Fibroblast of lung (primary cell): ENCODE results near the gene KLC1. TPM values are rescaled to one million over a fixed set of nuclear protein-coding genes. Genes with fewer than 3 reads are reported as not detected.

Source experiments
- DNase-seq, 2 donors: peaks; one replicate each; pipeline versions ENCODE4 v3.0.0 to v3.0.0-alpha.2; 2010; ENCODE audit warnings: low read depth in 2 of 2
- H2AFZ ChIP-seq: 2 replicates; pipeline ENCODE4 v1.5.1; 2012; ENCODE audit warnings: low read length, control low read depth, inconsistent platforms
- H3K27ac ChIP-seq: 2 replicates; pipeline ENCODE4 v1.5.1; 2011; ENCODE audit warnings: low read length, control low read depth; ENCODE audit not compliant: insufficient read depth
- H3K27me3 ChIP-seq: 2 replicates; pipeline ENCODE4 v1.5.1; 2011; ENCODE audit warnings: mild to moderate bottlenecking, low read length; ENCODE audit not compliant: control insufficient read depth, insufficient read depth
- H3K36me3 ChIP-seq: 2 replicates; pipeline ENCODE4 v1.5.1; 2011; ENCODE audit warnings: low read length; ENCODE audit not compliant: control insufficient read depth, insufficient read depth
- H3K4me1 ChIP-seq: 2 replicates; pipeline ENCODE4 v1.5.1; 2011; ENCODE audit warnings: low read length; ENCODE audit not compliant: control insufficient read depth, insufficient read depth; ENCODE audit errors: extremely low read depth
- H3K4me2 ChIP-seq: 2 replicates; pipeline ENCODE4 v1.5.1; 2011; ENCODE audit warnings: low read length, control low read depth; ENCODE audit not compliant: insufficient read depth; ENCODE audit errors: extremely low read depth
- H3K4me3 ChIP-seq, 4 experiments: fragments of 200-600 bp in 1 of 4; sonication (generic) in 1 of 4; replicated peaks in 1 of 4; 2 replicates each; pipeline ENCODE4 v1.5.1; 2011 to 2016; ENCODE audit warnings: low read length in 4 of 4, low read depth in 3 of 4, mild to moderate bottlenecking in 3 of 4, control low read depth in 2 of 4, inconsistent platforms in 1 of 4, mixed read lengths in 1 of 4; ENCODE audit not compliant: insufficient read depth in 1 of 4; ENCODE audit errors: control extremely low read depth in 1 of 4
- H3K79me2 ChIP-seq: 2 replicates; pipeline ENCODE4 v1.5.1; 2012; ENCODE audit warnings: mild to moderate bottlenecking, low read length, inconsistent platforms; ENCODE audit not compliant: control insufficient read depth, insufficient read depth
- H3K9ac ChIP-seq: 2 replicates; pipeline ENCODE4 v1.5.1; 2011; ENCODE audit warnings: mild to moderate bottlenecking, low read length, control low read depth; ENCODE audit not compliant: insufficient read depth
- H3K9me3 ChIP-seq: 2 replicates; pipeline ENCODE4 v1.5.1; 2012; ENCODE audit warnings: low read depth, low read length; ENCODE audit not compliant: control insufficient read depth, insufficient read depth
- H4K20me1 ChIP-seq: 2 replicates; pipeline ENCODE4 v1.5.1; 2011; ENCODE audit warnings: low read length; ENCODE audit not compliant: control insufficient read depth, insufficient read depth; ENCODE audit errors: extremely low read depth
- CTCF ChIP-seq, 2 donors: IDR thresholded peaks in 1 of 2; conservative IDR thresholded peaks in 1 of 2; 1 replicate in 1 of 2; 2 replicates in 1 of 2; pipeline ENCODE4 v1.5.1; 2011 to 2012; ENCODE audit warnings: low read length in 2 of 2, control low read depth in 1 of 2, inconsistent platforms in 1 of 2, low read depth in 1 of 2, mild to moderate bottlenecking in 1 of 2
- EZH2 ChIP-seq: IDR thresholded peaks from 2 replicates; pipeline ENCODE4 v1.5.1; 2012; ENCODE audit warnings: low read length, control low read depth, mild to moderate bottlenecking; ENCODE audit errors: missing control alignments
- polyA plus RNA-seq, 2 donors: library from polyadenylated mRNA; depleted of rRNA in 1 of 2; stranded (reverse) in 1 of 2; unstranded in 1 of 2; fragments of >200 nt; gene quantifications; 2 replicates each; pipeline ENCODE4 v1.2.1, GENCODE V29; 2011 to 2012; ENCODE audit warnings: missing spikeins in 1 of 2
- total RNA-seq: library from RNA; depleted of rRNA; stranded (reverse); fragments of >200 nt; gene quantifications from 2 replicates; pipeline ENCODE4 v1.2.1, GENCODE V29; 2014

KLC1 gene
- total and polyA plus RNA-seq, 2 donors (not counting 1 experiment from before 2014, with no cell fraction given) = 180 to 219 TPM

GRCh38 chr14:103718572-103718971 is 89.6 kb downstream of the KLC1 start:
- no peaks in the 10 kb centered on the region for H4K20me1 ChIP-seq
- H2AFZ ChIP-seq = no peak overlapping the region
- no peak overlapping the region for H3K9ac ChIP-seq
- H3K4me3 ChIP-seq = peak overlapping the region in 2 of 4 experiments; percentile 5 to 22
- no peaks in the 10 kb centered on the region for H3K27me3 ChIP-seq
- TF ChIP-seq CTCF (conservative IDR thresholded peaks at IDR 0.05 in 1 of 2, IDR thresholded peaks at IDR 0.05 in 1 of 2; ENCODE audit: low read depth in 1 of 2, low read length in 2 of 2) (no peak), EZH2 (no peak)
- peak; percentile 86 to 91 for DNase-seq
- H3K27ac ChIP-seq = no peak overlapping the region
- no peaks in the 10 kb centered on the region for H3K9me3 ChIP-seq
- no peaks in the 10 kb centered on the region for H3K36me3 ChIP-seq
- peaks cover 53% of the 10 kb centered on the region for H3K79me2 ChIP-seq
- H3K4me2 ChIP-seq = peak overlapping the region; percentile 58
- H3K4me1 ChIP-seq = peaks cover 9% of the 10 kb centered on the region

GRCh38 chr14:103719751-103720150 is 90.7 kb downstream of the KLC1 start:
- Histone ChIP-seq H4K20me1 (no peaks in the 10 kb centered on the region), H3K27ac (no peak overlapping the region), H3K79me2 (peaks cover 48% of the 10 kb centered on the region), H3K27me3 (no peaks in the 10 kb centered on the region), H3K36me3 (no peaks in the 10 kb centered on the region), H3K4me2 (no peak overlapping the region), H3K9me3 (no peaks in the 10 kb centered on the region), H3K4me3 (no peak overlapping the region), H3K9ac (no peak overlapping the region), H3K4me1 (peaks cover 13% of the 10 kb centered on the region), H2AFZ (no peak overlapping the region)
- no peak for TF ChIP-seq CTCF (conservative IDR thresholded peaks at IDR 0.05 in 1 of 2, IDR thresholded peaks at IDR 0.05 in 1 of 2; ENCODE audit: low read depth in 1 of 2, low read length in 2 of 2)
- TF ChIP-seq EZH2 = no peak
- DNase-seq = no peak

- Histone ChIP-seq H3K27ac (no peak overlapping the region), H3K9me3 (no peaks in the 10 kb centered on the region), H3K4me2 (no peak overlapping the region), H3K36me3 (peaks cover 5% of the 10 kb centered on the region), H3K4me3 (no peak overlapping the region), H4K20me1 (no peaks in the 10 kb centered on the region), H3K9ac (no peak overlapping the region), H3K79me2 (peaks cover 54% of the 10 kb centered on the region), H3K27me3 (no peaks in the 10 kb centered on the region), H2AFZ (no peak overlapping the region), H3K4me1 (peaks cover 13% of the 10 kb centered on the region)
- TF ChIP-seq CTCF (conservative IDR thresholded peaks at IDR 0.05 in 1 of 2, IDR thresholded peaks at IDR 0.05 in 1 of 2; ENCODE audit: low read depth in 1 of 2, low read length in 2 of 2) (no peak), EZH2 (no peak)
- peak in 1 of 2 donors; percentile 91 for DNase-seq
Observed at GRCh38 chr14:103721334-103722120, 92.5 kb downstream of the KLC1 start.
